ENCODE data around the gene PSMA3. TPM values are rescaled to one million over a fixed set of nuclear protein-coding genes. Genes with fewer than 3 reads are reported as not detected.

PSMA3 gene
- total RNA-seq, 1 experiment from 2014 or later = 370 TPM

GRCh38 chr14:58270628-58271027, 26.0 kb downstream of the PSMA3 start:
- no peak for DNase-seq (ENCODE audit: low read depth)

GRCh38 chr14:58272588-58273372, 28.1 kb downstream of the PSMA3 start:
- no peak for DNase-seq (ENCODE audit: low read depth)

GRCh38 chr14:58274881-58275280, 30.2 kb downstream of the PSMA3 start:
- no peak for DNase-seq (ENCODE audit: low read depth)

GRCh38 chr14:58275527-58276190, 31.0 kb downstream of the PSMA3 start:
- DNase-seq (ENCODE audit: low read depth) = no peak

- DNase-seq (ENCODE audit: low read depth) = no peak
Observed at GRCh38 chr14:58276208-58276607, 31.6 kb downstream of the PSMA3 start.

GRCh38 chr14:58278177-58278576, 33.5 kb downstream of the PSMA3 start:
- DNase-seq (ENCODE audit: low read depth) = no peak

- DNase-seq (ENCODE audit: low read depth) = peak; percentile 69
Observed at GRCh38 chr14:58280954-58281787, 36.5 kb downstream of the PSMA3 start.

- DNase-seq (ENCODE audit: low read depth) = no peak
Observed at GRCh38 chr14:58281969-58282368, 37.3 kb downstream of the PSMA3 start.

- no peak for DNase-seq (ENCODE audit: low read depth)
Observed at GRCh38 chr14:58282925-58283593, 38.4 kb downstream of the PSMA3 start.

- no peak for DNase-seq (ENCODE audit: low read depth)
Observed at GRCh38 chr14:58283730-58284129, 39.1 kb downstream of the PSMA3 start.

GRCh38 chr14:58285132-58285531, 40.5 kb downstream of the PSMA3 start:
- DNase-seq (ENCODE audit: low read depth) = no peak

GRCh38 chr14:58287607-58288042, 43.0 kb downstream of the PSMA3 start:
- DNase-seq (ENCODE audit: low read depth) = no peak

GRCh38 chr14:58288106-58288792, 43.6 kb downstream of the PSMA3 start:
- no peak for DNase-seq (ENCODE audit: low read depth)

GRCh38 chr14:58291646-58292045, 47.0 kb downstream of the PSMA3 start:
- DNase-seq (ENCODE audit: low read depth) = no peak

GRCh38 chr14:58292187-58292586, 47.5 kb downstream of the PSMA3 start:
- DNase-seq (ENCODE audit: low read depth) = no peak

GRCh38 chr14:58294201-58294600, 49.6 kb downstream of the PSMA3 start:
- DNase-seq (ENCODE audit: low read depth) = no peak

GRCh38 chr14:58296726-58297125, 52.1 kb downstream of the PSMA3 start:
- no peak for DNase-seq (ENCODE audit: low read depth)

GRCh38 chr14:58297412-58297761, 52.7 kb downstream of the PSMA3 start:
- no peak for DNase-seq (ENCODE audit: low read depth)

GRCh38 chr14:58297762-58298476, 53.3 kb downstream of the PSMA3 start:
- DNase-seq (ENCODE audit: low read depth) = peak; percentile 100
